SK-N-SH treated with all-trans-retinoic acid at 6 μM for 48 hours (cell line): ENCODE results near the gene SLC15A2.

Source experiments
- ARNTL ChIP-seq: fragments of 450-650 bp; formaldehyde crosslinking; IDR thresholded peaks from 2 replicates; pipeline ENCODE4 v1.5.0; 2020; ENCODE audit warnings: low read depth, mild to moderate bottlenecking, moderate library complexity, borderline replicate concordance
- CSDC2 ChIP-seq: fragments of 250-450 bp; sonication (Bioruptor Pico); IDR thresholded peaks from 2 replicates; pipeline ENCODE4 v1.5.0; 2020; ENCODE audit warnings: mild to moderate bottlenecking, moderate library complexity
- ZFP30 ChIP-seq: fragments of 450-650 bp; formaldehyde crosslinking; IDR thresholded peaks from 2 replicates; pipeline ENCODE4 v1.5.0; 2022; ENCODE audit warnings: mild to moderate bottlenecking, moderate library complexity
- TF ChIP-seq, protein P1 (sequence below): fragments of 250-450 bp; sonication (Bioruptor Pico); IDR thresholded peaks from 2 replicates; pipeline ENCODE4 v1.5.1; 2021; ENCODE audit warnings: mild to moderate bottlenecking, moderate library complexity

DNA sequence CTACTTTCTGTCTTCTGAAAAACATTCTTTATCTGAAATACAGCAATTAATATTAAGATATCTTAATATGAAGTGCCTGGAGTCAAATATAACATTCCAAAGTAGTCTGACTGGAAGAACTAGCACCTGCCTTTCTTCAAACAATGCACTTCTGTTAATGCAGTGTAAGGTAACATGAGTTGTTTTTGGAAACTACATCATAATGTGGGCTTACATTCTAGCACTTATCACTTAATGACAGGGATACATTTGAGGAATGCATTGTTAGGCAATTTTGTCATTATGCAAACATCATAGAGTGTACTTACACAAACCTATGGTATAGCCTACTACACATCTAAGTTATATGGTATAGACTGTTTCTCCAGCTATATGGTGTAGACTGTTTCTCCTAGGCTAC, 49.2 kb downstream of the SLC15A2 start:
- TF ChIP-seq ARNTL (CRISPR knock-in tag) (no peak), ZFP30 (no peak), CSDC2 (CRISPR knock-in tag) (no peak)
- TF ChIP-seq, protein P1, sequence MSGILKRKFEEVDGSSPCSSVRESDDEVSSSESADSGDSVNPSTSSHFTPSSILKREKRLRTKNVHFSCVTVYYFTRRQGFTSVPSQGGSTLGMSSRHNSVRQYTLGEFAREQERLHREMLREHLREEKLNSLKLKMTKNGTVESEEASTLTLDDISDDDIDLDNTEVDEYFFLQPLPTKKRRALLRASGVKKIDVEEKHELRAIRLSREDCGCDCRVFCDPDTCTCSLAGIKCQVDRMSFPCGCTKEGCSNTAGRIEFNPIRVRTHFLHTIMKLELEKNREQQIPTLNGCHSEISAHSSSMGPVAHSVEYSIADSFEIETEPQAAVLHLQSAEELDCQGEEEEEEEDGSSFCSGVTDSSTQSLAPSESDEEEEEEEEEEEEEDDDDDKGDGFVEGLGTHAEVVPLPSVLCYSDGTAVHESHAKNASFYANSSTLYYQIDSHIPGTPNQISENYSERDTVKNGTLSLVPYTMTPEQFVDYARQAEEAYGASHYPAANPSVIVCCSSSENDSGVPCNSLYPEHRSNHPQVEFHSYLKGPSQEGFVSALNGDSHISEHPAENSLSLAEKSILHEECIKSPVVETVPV (CRISPR knock-in tag), result no peak
